WI38 (cell line): ENCODE measurements around the gene SSC5D.
"Not testable (repeated sequence)": the region's sequence is repeated elsewhere in the genome, so short reads cannot be mapped to it uniquely, and the experiment has no call there.

Experiments
- H3K4me3 ChIP-seq: 2 replicates; pipeline ENCODE4 v1.5.1; 2011; ENCODE audit warnings: low read depth, mild to moderate bottlenecking, control low read depth, low read length
- CTCF ChIP-seq: IDR thresholded peaks from 2 replicates; pipeline ENCODE4 v1.5.1; 2012; ENCODE audit warnings: low read depth, mild to moderate bottlenecking, control low read depth, low read length

The SSC5D gene

DNA sequence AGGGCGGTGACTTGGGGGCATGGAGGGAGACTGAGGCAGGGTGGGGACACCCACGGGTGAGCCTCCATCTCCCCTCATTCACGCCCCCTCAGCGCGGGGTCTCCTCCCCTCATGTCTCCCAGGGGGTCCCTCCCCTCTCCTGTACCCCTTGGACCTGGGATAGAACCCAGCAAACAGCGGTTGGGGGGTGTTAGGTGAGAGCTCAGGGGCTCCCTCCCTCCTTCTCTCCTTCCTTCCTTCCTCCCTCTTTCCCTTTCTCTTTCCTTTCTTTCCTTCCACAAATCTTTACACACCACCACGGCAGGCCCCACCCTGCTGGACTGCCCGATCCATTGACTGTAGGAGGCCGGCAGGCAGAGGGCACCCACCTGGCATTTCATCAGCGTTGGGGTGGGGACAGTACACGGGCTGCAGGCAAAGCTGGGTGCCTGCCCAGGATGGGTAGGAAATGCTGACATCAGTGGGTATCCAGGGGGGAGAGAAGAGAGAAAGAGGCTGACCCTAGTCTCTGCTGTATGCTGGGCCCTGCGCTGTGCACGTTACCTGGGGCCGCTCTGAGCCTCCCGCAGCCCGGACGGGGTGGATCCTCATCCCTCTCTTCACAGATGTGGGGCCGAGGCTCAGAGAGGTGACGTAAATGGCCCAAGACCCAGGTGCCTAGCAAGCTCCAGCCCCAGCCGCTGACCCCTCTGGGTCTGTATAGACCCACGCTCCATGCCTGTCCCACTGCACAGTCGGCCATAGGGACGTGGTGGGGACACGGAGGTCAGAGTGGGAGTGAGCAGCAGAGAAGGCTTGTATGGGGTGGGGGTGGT is 3.5 kb downstream of the SSC5D start:
- TF ChIP-seq CTCF, result no peak
- H3K4me3 ChIP-seq, result no peak overlapping the region

- H3K4me3 ChIP-seq, result no peak overlapping the region
- TF ChIP-seq CTCF, result no peak
Observed at GRCh38 chr19:55492362-55492944, 4.2 kb downstream of the SSC5D start.

DNA sequence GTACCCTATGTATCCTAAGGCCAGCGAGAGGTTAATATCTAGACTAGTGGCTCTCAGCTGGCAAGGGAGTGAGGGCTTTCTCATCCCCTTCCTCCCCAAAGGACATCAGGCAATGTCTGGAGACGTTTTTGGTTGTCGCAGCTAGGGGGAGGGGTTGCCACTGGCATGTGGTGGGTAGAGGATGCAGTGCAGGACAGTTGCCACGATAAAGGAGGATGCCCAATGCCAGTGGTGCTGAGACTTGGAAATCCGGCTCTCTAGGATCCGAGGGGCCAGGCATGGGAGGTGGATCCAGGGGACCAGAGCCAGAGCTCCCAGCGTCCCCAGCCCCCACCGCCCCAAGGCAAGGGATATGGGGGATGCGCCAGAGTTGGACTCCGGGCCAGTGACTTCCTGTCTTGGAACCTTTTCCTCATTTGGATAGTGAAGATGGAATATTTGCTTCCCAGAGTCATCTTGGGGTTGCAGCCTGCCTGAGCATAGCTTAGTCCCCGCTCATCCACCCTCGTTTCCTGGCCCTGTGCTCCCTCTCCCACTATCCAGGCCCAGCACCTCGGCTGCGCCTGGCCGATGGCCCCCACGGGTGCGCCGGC is 4.9 kb downstream of the SSC5D start:
- H3K4me3 ChIP-seq, result peak overlapping the region; percentile 17; the same call in 1 of the 2 replicates
- no peak for TF ChIP-seq CTCF

DNA sequence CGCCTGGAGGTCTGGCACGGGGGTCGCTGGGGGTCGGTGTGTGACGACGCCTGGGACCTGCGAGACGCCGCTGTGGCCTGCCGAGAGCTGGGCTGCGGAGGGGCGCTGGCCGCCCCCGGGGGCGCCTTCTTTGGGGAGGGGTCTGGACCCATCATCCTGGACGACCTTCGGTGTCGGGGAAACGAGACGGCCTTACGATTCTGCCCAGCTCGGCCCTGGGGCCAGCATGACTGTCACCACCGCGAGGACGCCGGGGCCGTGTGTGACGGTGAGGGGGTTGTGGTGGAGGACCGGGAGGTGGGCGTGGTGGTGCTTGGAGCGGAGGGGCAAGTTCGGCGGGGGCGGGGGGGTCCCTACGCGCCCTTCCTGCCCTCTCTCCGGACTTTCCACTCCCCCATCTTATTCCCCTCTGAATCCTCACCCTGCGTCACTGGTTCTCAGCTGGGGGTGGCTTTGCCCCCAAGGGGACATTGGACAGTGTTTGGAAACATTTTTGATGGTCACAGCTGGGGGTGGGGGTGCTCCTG is 5.5 kb downstream of the SSC5D start:
- TF ChIP-seq CTCF, result no peak
- H3K4me3 ChIP-seq, result peak overlapping the region; percentile 28

DNA sequence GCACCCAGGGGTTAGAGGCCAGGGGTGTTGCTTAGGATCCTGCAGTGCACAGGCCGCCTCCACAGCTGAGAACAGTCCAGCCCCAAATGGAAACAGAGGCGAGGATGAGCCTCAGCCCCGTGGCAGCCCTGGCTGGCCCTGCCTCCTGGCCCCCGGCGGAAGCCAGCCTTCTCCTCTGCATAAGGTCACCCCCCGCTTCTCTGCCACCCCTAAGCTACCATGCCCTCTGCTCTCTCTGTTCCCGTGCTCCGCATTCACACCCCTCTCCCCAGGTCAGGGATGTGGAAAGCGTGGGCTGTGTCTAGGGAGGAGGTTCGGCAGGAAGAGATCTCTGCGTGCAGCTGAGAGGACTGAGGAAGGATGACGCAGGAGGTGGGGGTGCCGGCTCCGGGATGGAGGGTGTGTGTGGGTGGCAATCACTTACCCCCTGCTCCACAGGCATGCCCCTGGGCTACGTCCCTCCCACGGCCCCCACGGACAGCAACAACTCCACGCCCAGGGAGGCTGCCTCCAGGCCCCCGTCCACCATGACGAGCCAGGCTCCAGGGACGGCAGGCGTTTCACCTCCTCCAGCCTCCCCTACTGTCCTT is 6.0 kb downstream of the SSC5D start:
- H3K4me3 ChIP-seq, result peak overlapping the region; percentile 28
- TF ChIP-seq CTCF, result no peak

DNA sequence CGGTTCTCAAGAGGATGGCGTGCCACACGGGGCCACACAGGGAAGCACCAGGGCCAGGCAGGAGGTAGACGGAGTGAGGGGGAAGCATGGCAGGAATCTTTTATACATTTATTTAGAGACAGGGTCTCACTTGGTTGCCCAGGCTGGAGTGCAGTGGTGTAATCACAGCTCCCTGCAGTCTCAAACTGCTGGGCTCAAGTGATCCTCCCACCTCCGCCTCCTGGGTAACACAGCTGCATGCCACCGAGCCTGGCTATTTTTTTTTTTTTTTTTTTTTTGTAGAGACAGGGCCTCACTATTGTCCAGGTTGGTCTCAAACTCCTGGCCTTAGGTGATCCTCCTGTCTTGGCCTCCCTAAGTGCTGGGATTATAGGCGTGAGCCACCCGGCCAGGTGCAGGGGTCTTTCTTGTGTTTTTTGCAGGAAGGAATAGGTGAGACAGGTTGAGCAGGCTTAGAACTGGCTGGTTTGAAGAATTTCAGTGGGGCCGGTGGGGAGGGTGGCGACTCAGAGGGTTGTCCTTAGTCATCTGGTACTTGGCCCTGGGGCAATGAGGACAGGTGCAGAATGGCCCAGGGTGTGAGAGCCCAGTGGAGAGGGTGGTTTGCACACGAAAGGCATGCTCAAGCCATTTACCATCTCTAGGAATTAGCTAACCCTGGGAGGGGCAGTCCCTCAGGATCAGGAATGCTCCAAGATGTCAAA is 7.6 kb downstream of the SSC5D start:
- H3K4me3 ChIP-seq, result no peak overlapping the region
- no peak for TF ChIP-seq CTCF

- H3K4me3 ChIP-seq, result not testable (repeated sequence)
Observed at GRCh38 chr19:55496820-55497219, 8.6 kb downstream of the SSC5D start.
